ENCODE data around the gene SEBOX.

The SEBOX gene

GRCh38 chr17:28392491-28392890, 27.5 kb upstream of the SEBOX start:
- no peak for DNase-seq

DNA sequence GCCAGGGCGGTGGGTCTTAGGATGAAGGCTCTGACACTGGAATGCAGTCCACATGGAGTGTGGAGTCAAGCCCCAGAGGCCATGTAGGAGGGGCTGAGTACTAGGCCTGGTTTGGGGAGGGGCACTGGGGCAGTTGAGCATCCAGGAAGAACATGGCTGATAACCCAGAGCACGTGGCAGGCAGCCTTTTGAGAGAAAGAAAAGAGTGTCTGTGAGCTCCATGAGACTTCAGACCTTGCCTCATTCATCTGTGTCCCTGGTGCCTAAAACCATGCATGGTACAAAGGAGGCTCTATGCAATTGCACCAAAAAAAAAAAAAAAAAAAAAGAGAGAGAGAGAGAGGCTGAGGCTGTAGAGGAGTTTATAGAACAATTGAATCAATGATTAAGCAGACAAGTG, 26.4 kb upstream of the SEBOX start:
- no peak for DNase-seq

DNA sequence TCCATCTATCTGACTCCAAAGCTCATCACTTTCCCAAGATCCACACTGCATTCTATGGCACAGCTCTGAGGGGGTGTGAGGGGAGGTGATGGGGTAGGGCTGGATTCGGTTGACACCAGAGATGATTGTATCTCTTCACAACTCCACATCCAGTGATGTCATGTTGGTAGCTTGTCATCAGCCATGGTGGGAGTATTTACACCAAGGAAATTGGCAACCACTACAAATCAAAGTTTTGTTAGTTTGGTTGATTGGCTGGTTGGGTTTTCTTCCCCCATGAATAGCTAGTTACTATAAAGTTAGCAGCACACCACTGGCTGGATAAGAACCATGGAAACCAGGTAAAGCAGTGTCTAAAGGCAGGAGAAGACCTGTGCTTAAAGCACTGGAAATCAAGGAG, 26.0 kb upstream of the SEBOX start:
- DNase-seq, result no peak

DNA sequence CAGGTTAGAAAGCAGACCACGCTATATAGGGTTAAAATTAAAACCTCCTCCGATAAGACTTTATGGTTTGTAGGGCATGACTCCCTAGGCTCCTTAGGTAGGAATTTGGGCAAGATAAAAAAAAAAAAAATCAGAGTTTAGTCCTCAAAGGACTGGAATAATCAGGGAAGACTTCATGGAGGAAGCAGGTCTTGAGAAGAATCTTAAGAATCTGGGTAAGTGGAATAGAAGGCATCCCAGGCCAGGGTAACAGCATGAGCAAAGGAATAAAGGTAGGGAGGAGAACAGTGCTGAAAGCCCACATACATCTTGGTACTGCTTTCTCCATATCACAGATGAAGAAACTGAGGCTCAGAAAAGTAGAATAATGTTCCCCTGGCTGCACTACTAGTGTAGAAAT, 25.6 kb upstream of the SEBOX start:
- DNase-seq, result no peak

DNA sequence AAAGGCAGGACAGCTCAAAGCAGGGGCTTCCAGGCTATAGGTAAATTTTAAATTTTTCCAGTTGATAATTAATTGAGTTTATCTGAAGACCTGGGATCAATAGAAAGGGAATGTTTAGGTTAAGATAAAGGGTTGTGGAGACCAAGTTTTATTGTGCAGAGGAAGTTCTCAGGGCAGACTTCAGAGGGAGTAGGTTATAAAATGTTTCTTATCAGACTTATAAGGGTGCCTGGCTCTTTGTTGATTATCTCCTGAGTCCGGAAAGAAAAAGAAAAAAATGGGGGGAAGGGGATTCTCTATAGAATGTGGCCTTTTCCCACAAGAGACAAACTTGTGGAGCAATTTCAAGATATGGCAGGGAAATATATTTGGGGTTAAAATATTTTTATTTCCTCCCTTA, 25.1 kb upstream of the SEBOX start:
- DNase-seq, result no peak

GRCh38 chr17:28388106-28388505, 23.1 kb upstream of the SEBOX start:
- no peak for DNase-seq

DNA sequence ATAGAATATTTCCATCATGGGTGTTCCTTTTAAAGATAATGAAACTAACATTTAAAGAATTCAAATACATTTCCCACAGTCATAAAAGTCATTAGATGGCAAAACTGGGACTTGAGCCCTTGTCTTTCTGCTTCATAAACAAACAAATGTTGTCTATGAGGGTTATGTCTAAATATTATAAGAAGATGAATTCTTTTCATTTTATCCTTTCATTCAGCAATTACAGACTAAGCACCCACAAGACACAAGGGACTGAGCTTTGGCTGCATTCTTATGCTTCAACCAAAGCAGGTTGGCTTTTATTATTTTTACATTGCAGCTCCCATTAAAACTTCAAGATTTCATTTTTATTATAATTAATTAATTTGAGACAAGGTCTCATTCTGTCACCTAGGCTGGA, 21.4 kb upstream of the SEBOX start:
- DNase-seq, result no peak

DNA sequence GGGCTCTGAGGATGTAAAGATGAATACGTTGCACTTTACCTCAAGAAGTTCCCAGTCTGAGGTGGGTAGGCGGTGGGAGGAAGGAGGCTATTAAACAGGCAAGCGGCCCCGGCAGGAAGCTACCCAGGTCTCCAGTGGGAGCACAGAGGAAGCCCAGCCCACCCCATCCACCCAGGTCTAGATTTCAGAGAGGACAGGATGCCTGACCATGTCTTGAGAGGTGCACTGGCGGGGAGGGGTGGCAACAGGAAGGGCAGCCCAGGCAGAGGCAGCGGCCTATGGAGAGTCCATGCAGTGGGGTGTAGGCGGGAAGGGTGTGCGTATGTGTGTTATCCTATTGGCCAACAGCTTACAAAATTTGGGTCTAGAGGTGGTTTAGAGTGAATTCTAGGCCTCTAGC, 20.4 kb upstream of the SEBOX start:
- no peak for DNase-seq

- DNase-seq, result no peak
Observed at GRCh38 chr17:28385037-28385400, 20.0 kb upstream of the SEBOX start.

GRCh38 chr17:28384281-28385036, 19.5 kb upstream of the SEBOX start:
- DNase-seq, result peak; percentile 48 to 59

- no peak for DNase-seq
Observed at GRCh38 chr17:28381141-28381825, 16.3 kb upstream of the SEBOX start.

- no peak for DNase-seq
Observed at GRCh38 chr17:28379814-28380801, 15.1 kb upstream of the SEBOX start.

DNA sequence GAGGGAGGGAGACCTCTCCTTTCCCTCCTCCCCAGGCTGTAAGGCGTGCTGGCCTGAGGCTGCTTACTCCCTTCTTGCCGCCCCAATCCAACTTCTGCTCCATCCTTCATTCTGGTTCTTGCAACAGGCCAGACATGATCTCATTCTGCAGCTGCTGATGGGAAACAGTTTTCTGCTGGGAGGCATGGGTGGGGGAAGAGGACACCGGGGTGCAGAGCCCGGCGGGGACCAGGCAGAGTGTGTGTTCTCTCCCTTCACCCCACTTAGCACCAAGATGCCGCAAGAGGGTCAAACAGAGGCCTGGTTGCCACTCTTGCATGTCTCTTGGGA, 7.9 kb upstream of the SEBOX start:
- no peak for DNase-seq

DNA sequence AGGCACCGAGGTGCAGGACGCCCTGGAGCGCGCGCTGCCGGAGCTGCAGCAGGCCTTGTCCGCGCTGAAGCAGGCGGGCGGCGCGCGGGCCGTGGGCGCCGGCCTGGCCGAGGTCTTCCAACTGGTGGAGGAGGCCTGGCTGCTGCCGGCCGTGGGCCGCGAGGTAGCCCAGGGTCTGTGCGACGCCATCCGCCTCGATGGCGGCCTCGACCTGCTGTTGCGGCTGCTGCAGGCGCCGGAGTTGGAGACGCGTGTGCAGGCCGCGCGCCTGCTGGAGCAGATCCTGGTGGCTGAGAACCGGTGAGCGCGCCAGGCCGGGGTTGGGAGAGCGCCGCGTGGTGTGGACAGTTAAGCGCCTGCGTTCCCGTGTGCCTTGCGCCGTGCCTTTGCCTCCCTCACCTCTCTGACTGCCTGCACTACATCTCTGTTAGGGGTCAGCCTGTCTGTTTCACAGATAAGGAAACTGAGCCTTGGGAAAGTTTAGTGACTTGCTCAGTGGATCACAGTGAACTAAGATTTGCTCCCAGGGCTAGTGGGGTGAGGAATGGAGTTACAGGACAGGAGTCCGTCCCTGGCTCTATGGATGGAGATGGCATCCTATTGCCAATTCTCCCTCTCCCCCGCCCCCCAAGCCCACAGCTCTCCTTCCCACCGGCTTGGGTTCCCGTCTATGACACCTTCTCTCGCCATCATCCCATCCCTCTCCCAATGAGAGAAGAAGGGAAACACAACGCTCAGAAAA, 7.4 kb upstream of the SEBOX start:
- DNase-seq, result no peak

GRCh38 chr17:28371245-28372202, 6.5 kb upstream of the SEBOX start, which contains the start of gene SARM1:
Gene SARM1 (plus strand): TSS chr17:28371694. CDS start chr17:28372033, 339 bp downstream.
- DNase-seq, result peak; percentile 89 to 90

- DNase-seq, result no peak
Observed at GRCh38 chr17:28370744-28371103, 5.7 kb upstream of the SEBOX start.

GRCh38 chr17:28370035-28370743, 5.2 kb upstream of the SEBOX start, which contains the start of gene VTN:
Gene VTN (minus strand): TSS chr17:28370307. CDS start chr17:28370203, 104 bp downstream.
- DNase-seq, result no peak

DNA sequence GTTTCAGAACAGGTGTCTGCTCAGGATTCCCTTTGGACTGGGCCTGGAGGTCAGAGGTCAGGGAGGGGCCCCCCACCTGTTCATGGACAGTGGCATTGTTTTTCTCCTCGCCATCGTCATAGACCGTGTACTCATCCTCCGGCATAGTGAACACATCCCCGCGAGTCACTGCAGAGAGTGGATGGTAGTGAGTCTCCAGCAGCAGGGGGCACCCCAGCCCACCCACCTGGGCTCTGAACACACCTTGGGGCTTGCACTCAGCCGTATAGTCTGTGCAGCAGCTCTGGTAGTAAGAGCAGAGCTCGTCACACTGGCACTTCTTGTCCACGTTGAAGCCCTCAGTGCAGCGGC, 4.7 kb upstream of the SEBOX start:
- peak in 1 of 2 donors; percentile 5 for DNase-seq

- DNase-seq, result no peak
Observed at GRCh38 chr17:28368915-28369683, 4.1 kb upstream of the SEBOX start.

DNA sequence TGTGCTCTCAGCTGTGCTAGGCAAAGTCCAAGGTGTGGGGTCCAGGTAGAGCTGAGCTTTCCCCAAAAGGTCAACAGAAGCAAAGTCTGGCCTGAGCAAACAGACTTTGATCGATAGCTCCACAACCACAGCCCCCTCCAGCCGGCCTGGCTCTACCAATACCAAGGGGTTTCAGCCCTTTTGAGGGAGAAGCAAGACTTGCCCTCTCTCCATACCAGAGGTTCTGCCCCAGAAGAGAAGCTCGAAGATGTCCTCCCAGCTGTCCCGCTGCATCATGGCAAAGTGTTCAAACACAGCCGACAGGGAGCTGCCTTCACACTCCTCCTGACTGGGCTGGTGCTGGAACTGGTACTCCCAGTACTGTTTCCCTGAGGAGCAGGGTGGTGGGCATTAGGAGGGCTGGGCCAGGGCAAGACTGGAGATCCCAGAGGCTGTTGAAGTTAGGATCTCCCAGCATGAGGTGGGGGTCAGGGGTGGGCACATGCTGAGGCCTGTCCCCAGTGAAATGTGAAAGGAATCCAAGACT, 3.4 kb upstream of the SEBOX start:
- DNase-seq, result no peak

All from CD4-positive, alpha-beta T cell treated with Interleukin-1 beta for 1 hour (primary cell).